Stimulated activated naive CD4-positive, alpha-beta T cell (primary cell): ENCODE results near the gene FARP2.
"Not testable (repeated sequence)": the region's sequence is repeated elsewhere in the genome, so short reads cannot be mapped to it uniquely, and the experiment has no call there.

Experiments used
- DNase-seq, 6 experiments: peaks; one replicate each; lab custom pipeline; 2025; lab: John Stamatoyannopoulos, UW

FARP2 gene

DNA sequence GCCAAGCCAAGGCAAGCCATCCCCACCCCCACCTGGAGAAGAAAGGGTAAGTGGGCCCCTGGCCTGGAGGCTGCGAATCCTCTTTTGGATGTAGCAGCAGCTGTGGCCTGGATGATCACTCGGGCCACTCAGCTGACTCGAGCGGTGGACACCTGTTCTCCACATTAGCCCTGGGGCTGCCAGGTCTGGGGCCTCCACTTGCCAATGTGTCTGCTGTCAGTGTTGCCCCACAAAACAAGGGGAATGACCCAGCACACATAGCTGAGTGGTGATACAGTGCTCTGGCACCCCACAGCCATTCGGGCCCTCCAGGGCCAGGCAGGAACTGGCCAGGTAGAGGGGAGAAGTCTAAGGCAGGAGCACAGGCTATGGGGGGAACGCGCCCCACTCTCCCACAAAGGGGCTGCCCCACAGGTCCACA is 149.7 kb downstream of the FARP2 start:
- no peak for DNase-seq

GRCh38 chr2:241506317-241506716 is 150.2 kb downstream of the FARP2 start:
- not testable (repeated sequence) for DNase-seq

DNA sequence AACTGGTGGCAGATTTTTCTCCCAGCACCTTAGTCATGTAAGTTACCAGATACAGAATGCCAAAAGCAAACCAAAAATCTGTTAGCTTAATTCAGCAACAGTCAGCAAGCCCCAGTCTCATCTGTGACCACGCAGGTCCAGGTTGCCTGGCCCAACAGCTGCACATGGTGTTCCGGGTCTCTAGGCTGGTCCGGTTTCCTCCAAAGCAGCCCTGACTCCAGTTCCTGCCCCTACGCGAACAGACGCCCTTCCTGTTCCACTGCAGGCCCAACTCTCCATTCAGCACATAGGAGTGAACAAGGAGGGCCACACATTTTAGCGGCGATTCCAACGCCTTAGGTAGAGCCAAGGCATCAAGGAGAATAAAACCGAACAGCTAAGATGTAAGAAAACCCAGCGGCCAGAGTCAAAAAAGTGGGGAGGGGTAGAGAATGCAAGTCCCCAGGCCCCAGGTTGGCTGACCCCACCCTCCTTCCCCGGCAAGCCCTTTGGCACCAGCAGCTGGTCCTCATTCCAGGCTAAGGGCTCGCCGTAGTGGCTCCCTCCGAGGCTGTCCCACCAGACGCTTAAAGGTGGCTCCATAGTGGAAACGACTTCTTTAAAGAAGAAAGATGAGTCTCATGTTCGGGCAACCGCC is 150.8 kb downstream of the FARP2 start:
- DNase-seq: no peak

GRCh38 chr2:241507430-241508239 is 151.6 kb downstream of the FARP2 start:
- peak in 5 of 6 experiments; percentile 9 to 46 (median 37) for DNase-seq

GRCh38 chr2:241508240-241509154 is 152.4 kb downstream of the FARP2 start, which contains the start of gene STK25:
Gene STK25 (minus strand): TSS chr2:241508584. CDS start chr2:241508035, 549 bp downstream.
- DNase-seq: peak; percentile 93 to 97 (median 95)

DNA sequence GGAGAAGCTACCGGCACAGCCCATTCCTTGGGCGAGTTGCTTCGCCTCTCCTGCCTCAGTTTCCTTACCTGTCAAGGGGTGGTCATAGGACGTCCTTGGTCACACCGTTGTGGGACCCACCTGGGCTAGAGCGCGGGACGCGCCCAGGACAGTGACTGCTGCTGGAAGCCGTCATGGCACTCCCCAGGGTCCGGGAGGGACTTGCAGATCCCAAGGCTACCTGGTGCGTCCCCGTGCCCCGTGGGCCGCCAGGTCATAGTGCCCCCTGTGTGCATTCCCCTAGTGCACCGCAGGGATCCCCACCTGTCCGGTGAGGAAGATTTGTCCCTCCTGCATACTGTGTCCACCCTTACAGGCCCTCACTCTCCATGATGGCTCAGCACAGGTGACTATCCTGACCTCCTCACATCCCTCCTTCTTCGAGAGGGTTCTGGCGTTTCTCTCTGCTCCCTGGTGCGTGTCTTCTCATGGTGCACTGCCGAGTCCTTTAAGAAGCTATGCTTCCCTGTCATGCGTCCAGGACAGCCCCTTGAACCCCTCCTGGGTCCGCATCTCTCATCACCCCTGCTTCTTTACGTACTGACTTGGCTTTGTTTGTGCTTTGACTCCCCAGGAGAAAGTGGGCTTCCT is 153.2 kb downstream of the FARP2 start:
- peak in 1 of 6 experiments; percentile 38 for DNase-seq

DNA sequence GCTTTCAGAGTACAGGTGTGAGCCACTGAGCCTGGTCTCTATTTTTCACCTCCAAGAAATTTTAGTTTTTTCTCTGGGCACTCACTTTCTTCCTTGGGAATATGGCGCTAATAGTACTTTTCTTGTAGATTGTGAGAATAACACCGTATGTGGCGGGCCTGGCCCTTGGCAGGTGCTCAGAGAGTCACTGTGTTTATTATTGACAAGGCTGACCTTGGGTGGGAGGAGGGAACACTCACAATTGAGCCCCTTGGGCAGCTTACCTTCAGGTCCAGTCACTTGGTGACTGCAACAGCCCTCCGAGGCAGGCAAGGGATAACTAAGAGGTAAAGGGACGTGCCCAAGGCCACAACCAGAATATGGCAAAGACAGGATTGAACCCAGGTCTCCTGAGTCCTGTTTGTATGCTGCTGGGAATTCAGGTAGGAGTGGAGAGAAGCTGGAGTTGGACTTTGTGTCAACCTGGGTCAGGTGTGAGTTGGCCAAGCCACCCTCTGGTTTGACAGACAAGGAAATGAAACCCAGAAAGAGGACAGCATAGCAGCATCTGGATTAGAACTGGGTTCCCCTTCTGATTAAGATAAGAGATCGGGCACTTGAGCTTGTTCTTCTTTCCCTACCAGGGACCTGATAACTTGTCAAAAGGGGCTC is 155.1 kb downstream of the FARP2 start:
- DNase-seq: peak in 1 of 6 experiments; percentile 8

GRCh38 chr2:241514553-241514952 is 158.5 kb downstream of the FARP2 start:
- no peak for DNase-seq

GRCh38 chr2:241514986-241515737 is 159.1 kb downstream of the FARP2 start:
- no peak for DNase-seq

- DNase-seq: no peak
Measured at GRCh38 chr2:241516520-241516965, 160.5 kb downstream of the FARP2 start.

- DNase-seq: no peak
Measured at GRCh38 chr2:241517297-241517696, 161.2 kb downstream of the FARP2 start.

DNA sequence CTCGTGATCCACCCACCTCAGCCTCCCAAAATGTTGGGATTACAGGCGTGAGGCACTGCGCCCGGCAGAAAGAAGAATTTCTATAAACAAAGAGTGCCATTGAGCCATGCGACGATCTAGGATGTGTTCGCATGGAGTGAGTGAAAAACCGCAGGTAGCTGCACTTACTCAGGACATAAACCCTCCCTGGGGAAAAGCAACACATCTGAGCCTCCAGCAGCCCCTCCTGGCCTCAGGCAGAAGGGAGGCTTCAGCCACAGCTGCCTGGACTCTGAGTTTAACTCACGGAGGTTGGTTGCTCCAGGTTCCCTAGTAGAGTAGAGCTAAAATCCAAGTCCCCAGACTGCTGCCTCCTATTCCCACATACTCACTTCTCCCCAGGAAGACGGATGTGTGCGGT is 163.6 kb downstream of the FARP2 start:
- no peak for DNase-seq

DNA sequence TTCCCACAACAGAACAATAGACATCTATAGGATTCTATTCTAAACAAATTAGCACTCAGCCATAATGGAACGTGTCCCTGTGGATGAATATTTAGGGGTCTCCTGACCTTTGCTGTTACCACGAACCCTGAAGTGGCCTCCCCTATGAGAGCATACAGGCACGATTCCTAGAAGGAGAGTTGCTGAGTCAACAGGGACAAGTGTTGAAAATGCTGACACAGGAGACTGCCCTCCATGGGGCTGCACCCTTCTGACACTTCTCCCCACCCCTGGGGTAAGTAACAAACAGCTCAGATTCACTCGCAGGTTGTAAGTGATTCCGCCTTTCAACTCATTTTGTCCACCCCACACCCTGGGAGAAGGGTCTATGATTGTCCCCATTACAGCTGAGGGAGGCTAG is 166.4 kb downstream of the FARP2 start:
- no peak for DNase-seq

DNA sequence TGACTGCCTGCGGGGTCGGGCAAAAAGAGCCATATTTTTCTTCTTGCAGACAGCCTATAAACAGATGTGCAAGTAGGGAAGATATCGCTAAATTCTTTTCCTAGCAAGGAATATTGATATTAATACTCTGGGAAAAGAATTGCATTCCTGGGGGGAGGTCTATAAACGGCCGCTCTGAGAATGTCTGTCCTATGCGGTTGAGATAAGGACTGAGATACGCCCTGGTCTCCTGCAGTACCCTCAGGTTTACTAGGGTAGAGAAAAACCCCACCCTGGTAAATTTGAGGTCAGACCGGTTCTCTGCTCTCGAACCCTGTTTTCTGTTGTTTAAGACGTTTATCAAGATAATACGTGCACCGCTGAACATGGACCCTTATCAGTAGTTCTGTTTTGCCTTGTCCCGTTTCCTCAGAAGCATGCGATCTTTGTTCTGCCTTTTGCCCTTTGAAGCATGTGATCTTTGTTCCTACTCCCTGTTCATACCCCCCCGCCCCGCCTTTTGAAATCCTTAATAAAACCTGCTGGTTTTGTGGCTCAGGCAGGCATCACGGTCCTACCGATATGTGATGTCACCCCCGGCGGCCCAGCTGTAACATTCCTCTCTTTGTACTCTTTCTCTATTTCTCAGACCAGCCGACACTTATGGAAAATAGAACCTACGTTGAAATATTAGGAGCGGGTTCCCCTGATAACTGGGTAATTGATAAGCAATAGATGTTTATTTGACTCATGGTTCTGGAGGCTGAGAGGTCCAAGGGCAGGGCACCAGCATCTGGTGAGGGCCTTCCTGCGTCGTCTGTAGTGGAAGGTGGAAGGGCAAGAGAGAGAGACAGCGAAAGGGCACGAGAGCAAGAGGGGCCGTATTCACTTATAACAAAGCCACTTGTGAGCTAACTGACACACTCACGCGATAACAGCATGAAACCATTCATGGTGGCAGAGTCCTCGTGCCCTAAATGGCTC is 170.0 kb downstream of the FARP2 start:
- DNase-seq: not testable (repeated sequence)

DNA sequence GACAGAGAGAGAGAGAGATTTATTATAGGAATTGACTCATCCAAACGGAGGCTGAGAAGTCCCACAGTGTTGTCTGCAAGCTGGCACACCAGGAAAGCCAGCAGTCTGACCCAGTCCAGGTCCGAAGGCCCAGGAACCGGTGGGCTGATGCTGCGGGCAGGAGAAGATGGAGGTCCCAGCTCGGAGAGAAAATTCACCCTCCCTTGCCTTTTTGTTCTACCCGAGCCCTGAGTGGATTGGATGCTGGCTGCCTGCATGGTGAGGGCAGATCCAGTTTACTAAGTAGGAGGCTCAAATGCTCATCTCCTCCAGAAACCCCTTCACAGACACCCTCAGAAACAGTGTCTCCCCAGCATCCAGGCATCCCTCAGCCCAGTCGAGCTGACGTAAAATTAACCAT is 174.5 kb downstream of the FARP2 start:
- DNase-seq: no peak

- no peak for DNase-seq
Measured at GRCh38 chr2:241531161-241531722, 175.2 kb downstream of the FARP2 start.

DNA sequence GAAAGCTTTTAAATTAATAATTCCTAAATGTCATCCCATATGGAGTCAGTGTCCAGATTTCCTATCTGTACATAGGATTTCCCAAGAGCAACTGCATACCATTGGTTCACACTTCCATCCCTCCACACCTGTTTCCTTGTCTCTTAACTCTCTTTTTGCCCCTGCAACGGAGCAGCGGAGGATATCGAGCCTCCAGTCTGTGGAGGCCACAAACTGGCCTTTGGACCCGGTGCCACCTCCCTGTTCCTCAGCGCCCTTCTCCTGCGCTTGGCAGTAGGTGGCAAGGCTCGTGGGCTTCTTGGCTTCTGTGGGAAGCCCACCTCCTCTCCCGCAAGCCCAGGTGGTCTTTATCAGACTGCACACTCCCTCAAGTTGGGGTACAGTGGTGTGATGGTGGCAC is 176.1 kb downstream of the FARP2 start:
- no peak for DNase-seq

DNA sequence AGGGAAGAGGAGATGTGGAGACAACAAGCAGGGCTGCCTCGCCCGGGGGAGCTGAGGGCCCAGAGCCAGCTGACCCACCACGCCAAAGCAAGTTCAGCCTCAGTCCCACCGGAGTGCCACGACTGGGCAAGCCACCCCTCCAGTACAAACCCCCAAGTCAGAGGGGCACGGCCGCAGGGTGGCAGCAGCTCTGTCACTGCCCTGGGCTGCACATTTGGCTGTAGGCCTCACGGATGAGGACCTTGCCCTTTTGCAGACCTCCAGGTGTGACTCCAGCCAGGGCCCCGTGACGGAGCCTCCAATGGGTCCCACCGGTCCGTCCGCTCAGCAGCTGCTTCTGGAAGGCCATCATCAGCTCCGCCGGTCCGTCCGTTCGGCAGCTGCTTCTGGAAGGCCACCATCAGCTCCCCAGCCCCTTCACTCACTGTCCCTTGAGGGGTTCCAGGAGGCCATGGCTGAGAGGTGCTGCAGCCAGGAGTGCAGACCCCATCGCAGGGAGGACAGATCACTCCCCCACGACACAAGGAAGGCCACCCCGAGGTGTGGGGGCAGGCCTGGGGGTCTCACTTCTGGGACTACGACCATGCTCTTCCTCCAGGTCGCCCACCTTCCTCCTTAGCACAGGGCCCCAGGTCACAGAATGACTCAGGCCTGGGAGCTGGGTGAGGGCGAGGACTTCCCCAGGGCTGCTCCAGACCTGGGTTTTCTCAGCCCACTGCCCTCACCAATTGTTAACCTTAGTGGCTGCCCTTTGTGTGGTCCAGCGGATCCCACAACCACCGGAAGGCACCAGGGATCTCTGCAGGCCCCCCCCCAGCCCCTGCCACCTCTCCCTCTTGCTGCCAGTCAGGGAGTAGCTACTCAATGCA is 176.9 kb downstream of the FARP2 start:
- no peak for DNase-seq
